ENCODE measurements around the gene LRCH1.

GRCh38 chr13:46565808-46566750 is 13.1 kb downstream of the LRCH1 start:
- TF ChIP-seq, protein P1, sequence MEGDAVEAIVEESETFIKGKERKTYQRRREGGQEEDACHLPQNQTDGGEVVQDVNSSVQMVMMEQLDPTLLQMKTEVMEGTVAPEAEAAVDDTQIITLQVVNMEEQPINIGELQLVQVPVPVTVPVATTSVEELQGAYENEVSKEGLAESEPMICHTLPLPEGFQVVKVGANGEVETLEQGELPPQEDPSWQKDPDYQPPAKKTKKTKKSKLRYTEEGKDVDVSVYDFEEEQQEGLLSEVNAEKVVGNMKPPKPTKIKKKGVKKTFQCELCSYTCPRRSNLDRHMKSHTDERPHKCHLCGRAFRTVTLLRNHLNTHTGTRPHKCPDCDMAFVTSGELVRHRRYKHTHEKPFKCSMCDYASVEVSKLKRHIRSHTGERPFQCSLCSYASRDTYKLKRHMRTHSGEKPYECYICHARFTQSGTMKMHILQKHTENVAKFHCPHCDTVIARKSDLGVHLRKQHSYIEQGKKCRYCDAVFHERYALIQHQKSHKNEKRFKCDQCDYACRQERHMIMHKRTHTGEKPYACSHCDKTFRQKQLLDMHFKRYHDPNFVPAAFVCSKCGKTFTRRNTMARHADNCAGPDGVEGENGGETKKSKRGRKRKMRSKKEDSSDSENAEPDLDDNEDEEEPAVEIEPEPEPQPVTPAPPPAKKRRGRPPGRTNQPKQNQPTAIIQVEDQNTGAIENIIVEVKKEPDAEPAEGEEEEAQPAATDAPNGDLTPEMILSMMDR (CRISPR knock-in tag; IDR thresholded peaks at IDR 0.05), result no peak
- TF ChIP-seq TCF12 (IDR thresholded peaks at IDR 0.05) (no peak), TCF12 (CRISPR knock-in tag; IDR thresholded peaks at IDR 0.05) (no peak), HDAC6 (IDR thresholded peaks at IDR 0.05; ENCODE audit: low read depth, low read length) (no peak), JUNB (CRISPR knock-in tag; IDR thresholded peaks at IDR 0.05; ENCODE audit: borderline replicate concordance) (no peak), ZBTB1 (CRISPR knock-in tag; IDR thresholded peaks at IDR 0.05; ENCODE audit: borderline replicate concordance) (no peak)

Measured in HepG2 (cell line).